Panc1 (cell line): Measurements from ENCODE around the gene GLIS2.

Source experiments
- REST ChIP-seq, 2 experiments: IDR thresholded peaks; 2 replicates each; pipeline ENCODE4 v1.6.1; 2011 to 2012; ENCODE audit warnings: low read depth in 2 of 2, control low read depth in 1 of 2, low read length in 1 of 2, mild to moderate bottlenecking in 1 of 2, moderate library complexity in 1 of 2; ENCODE audit not compliant: insufficient read depth in 1 of 2
- SIN3A ChIP-seq: IDR thresholded peaks from 2 replicates; pipeline ENCODE4 v1.6.1; 2012; ENCODE audit warnings: low read depth, mild to moderate bottlenecking, low read length, moderate library complexity, borderline replicate concordance; ENCODE audit not compliant: insufficient read depth

GRCh38 chr16:4370570-4371356 is 54.9 kb downstream of the GLIS2 start:
- no peak for TF ChIP-seq SIN3A
- no peak for TF ChIP-seq REST (IDR thresholded peaks at IDR 0.05; ENCODE audit: insufficient read depth in 1 of 2, low read depth in 2 of 2, low read length in 1 of 2)
